Lung (tissue), 12 donors: ENCODE data around the gene NDUFA3. TPM values are rescaled to one million over a fixed set of nuclear protein-coding genes. Genes with fewer than 3 reads are reported as not detected.

Experiments
- ATAC-seq: fragments of 200-7000 bp; cut with Tn5 transposase; one replicate; pipeline ENCODE4 v1.9.1; 2020; ENCODE audit warnings: moderate number of reproducible peaks; ENCODE audit not compliant: insufficient read depth, low FRiP score
- DNase-seq, 3 donors: peaks; one replicate each; pipeline ENCODE4 v3.0.0-alpha.2; 2013 to 2017
- H3K27ac ChIP-seq, 2 donors: one replicate each; pipeline ENCODE4 v1.5.1; 2013; ENCODE audit warnings: mild to moderate bottlenecking in 2 of 2, moderate library complexity in 2 of 2, control low read depth in 1 of 2, inconsistent platforms in 1 of 2, low read depth in 1 of 2, low read length in 1 of 2
- H3K27me3 ChIP-seq, 3 donors: one replicate each; pipeline ENCODE4 v1.5.1; 2013; ENCODE audit warnings: low read length in 2 of 3; ENCODE audit not compliant: control insufficient read depth in 3 of 3, insufficient read depth in 3 of 3
- H3K36me3 ChIP-seq, 4 donors: one replicate each; pipeline ENCODE4 v1.5.1; 2013; ENCODE audit warnings: low read length in 4 of 4, mild to moderate bottlenecking in 1 of 4, moderate library complexity in 1 of 4; ENCODE audit not compliant: control insufficient read depth in 4 of 4, insufficient read depth in 4 of 4
- H3K4me1 ChIP-seq, 5 donors: one replicate each; pipeline ENCODE4 v1.5.1; 2013; ENCODE audit warnings: low read length in 5 of 5, mild to moderate bottlenecking in 2 of 5, moderate library complexity in 1 of 5; ENCODE audit not compliant: control insufficient read depth in 5 of 5, insufficient read depth in 5 of 5
- H3K4me3 ChIP-seq: one replicate; pipeline ENCODE4 v1.5.1; 2013; ENCODE audit warnings: mild to moderate bottlenecking, control low read depth, moderate library complexity
- H3K9ac ChIP-seq, 2 donors: one replicate each; pipeline ENCODE4 v1.5.1; 2013; ENCODE audit warnings: low read length in 2 of 2, control low read depth in 1 of 2; ENCODE audit not compliant: insufficient read depth in 1 of 2
- H3K9me3 ChIP-seq, 4 donors: one replicate each; pipeline ENCODE4 v1.5.1; 2013; ENCODE audit warnings: low read length in 3 of 4, mild to moderate bottlenecking in 1 of 4, moderate library complexity in 1 of 4; ENCODE audit not compliant: control insufficient read depth in 4 of 4, insufficient read depth in 3 of 4
- WGBS, 2 donors: extraction: QIAGEN DNeasy Blood & Tissue Kit; methylation state at CpG; one replicate each; pipeline ENCODE4 v1.1.7; 2013; 5-methylcytosine and 5-hydroxymethylcytosine counted together
- polyA plus RNA-seq, 2 donors: library from polyadenylated mRNA; stranded (reverse); fragments of 200-250 nt; gene quantifications; one replicate each; pipeline ENCODE4 v1.2.1, GENCODE V29; 2013
- total RNA-seq, 2 donors: library from RNA; depleted of rRNA in 1 of 2; stranded (reverse); fragments of >200 nt in 1 of 2; gene quantifications; one replicate each; pipeline ENCODE4 v1.2.1, GENCODE V29; 2014 to 2021
- TF ChIP-seq, protein P1 (sequence below): IDR thresholded peaks from 2 replicates; pipeline ENCODE4 v1.5.1; 2012; ENCODE audit warnings: mild to moderate bottlenecking; ENCODE audit errors: control extremely low read depth, extremely low read depth
- donor health status: control.
- donor health status: control.
- donor health status: Bipolar disorder and iron deficiency.
- donor health status: healthy.
- donor health status: DM: yes; HTN: yes; CAD: no.

NDUFA3 gene
- total and polyA plus RNA-seq, 4 donors, result 12.8 to 548 (median 116) TPM

DNA sequence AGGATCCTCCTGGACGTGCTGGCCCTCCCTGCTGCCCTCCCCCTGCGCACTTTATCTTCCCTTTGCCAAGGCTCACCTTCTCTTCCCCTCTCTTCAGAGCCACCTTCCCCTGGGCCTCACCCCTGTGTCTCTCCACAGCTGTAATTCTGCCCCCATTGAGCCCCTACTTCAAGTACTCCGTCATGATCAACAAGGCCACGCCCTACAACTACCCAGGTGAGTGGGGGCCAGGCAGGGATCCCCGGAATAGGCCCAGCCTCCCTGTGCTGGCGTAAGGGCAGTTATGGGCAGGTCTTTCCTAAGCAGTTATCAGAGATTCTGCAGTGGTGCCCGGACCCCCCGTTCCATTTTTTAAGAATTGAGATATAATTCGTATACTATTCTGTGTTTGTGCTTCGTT is 3.1 kb downstream of the NDUFA3 start:
- DNase-seq (no peak), ATAC-seq (no peak)
- no peak overlapping the region for H3K9ac ChIP-seq
- peaks cover 0 to 6% (median 0%) of the 10 kb centered on the region in 5 donors for H3K4me1 ChIP-seq
- H3K9me3 ChIP-seq, result no peaks in the 10 kb centered on the region
- peaks cover 8 to 43% (median 12%) of the 10 kb centered on the region in 4 donors for H3K36me3 ChIP-seq
- H3K4me3 ChIP-seq, result no peak overlapping the region
- TF ChIP-seq, protein P1, sequence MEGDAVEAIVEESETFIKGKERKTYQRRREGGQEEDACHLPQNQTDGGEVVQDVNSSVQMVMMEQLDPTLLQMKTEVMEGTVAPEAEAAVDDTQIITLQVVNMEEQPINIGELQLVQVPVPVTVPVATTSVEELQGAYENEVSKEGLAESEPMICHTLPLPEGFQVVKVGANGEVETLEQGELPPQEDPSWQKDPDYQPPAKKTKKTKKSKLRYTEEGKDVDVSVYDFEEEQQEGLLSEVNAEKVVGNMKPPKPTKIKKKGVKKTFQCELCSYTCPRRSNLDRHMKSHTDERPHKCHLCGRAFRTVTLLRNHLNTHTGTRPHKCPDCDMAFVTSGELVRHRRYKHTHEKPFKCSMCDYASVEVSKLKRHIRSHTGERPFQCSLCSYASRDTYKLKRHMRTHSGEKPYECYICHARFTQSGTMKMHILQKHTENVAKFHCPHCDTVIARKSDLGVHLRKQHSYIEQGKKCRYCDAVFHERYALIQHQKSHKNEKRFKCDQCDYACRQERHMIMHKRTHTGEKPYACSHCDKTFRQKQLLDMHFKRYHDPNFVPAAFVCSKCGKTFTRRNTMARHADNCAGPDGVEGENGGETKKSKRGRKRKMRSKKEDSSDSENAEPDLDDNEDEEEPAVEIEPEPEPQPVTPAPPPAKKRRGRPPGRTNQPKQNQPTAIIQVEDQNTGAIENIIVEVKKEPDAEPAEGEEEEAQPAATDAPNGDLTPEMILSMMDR, result no peak
- no peaks in the 10 kb centered on the region for H3K27me3 ChIP-seq
- no peak overlapping the region for H3K27ac ChIP-seq
- WGBS, 2 donors, result 86 to 92% methylated on average over 10 of the region's 10 CpGs

DNA sequence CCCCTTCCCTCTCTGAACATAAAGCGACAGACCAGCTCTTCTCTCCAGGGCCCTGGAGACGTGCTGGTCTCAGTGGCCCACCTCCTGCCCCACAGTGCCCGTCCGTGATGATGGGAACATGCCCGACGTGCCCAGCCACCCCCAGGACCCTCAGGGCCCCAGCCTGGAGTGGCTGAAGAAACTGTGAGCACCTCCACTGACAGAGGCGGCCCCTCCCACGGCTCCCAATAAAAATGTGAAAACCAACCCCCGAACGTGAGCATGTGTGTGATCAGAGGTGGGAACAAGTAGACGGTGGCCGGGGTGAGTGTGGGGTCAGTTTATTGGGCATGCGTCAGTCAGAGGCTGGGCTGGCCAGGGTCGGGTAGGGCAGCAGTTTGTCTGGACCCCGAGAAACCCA is 4.1 kb downstream of the NDUFA3 start:
- no peak overlapping the region for H3K27ac ChIP-seq
- H3K4me1 ChIP-seq, result peaks cover 0 to 6% (median 0%) of the 10 kb centered on the region in 5 donors
- H3K4me3 ChIP-seq, result no peak overlapping the region
- peaks cover 8 to 47% (median 14%) of the 10 kb centered on the region in 4 donors for H3K36me3 ChIP-seq
- 89 to 91% methylated on average over 15 of the region's 15 CpGs for WGBS, 2 donors
- no peaks in the 10 kb centered on the region for H3K27me3 ChIP-seq
- no peaks in the 10 kb centered on the region for H3K9me3 ChIP-seq
- ATAC-seq (no peak), DNase-seq (no peak)
- TF ChIP-seq, protein P1, result no peak
- no peak overlapping the region for H3K9ac ChIP-seq

GRCh38 chr19:54107876-54108490 is 5.3 kb downstream of the NDUFA3 start:
- ATAC-seq, result no peak
- 85 to 87% methylated on average over 21 of the region's 21 CpGs for WGBS, 2 donors
- no peaks in the 10 kb centered on the region for H3K27me3 ChIP-seq
- H3K9ac ChIP-seq, result no peak overlapping the region
- TF ChIP-seq, protein P1, result no peak
- peaks cover 8 to 49% (median 14%) of the 10 kb centered on the region in 4 donors for H3K36me3 ChIP-seq
- no peak overlapping the region for H3K4me3 ChIP-seq
- no peak for DNase-seq
- no peaks in the 10 kb centered on the region for H3K9me3 ChIP-seq
- no peak overlapping the region for H3K27ac ChIP-seq
- H3K4me1 ChIP-seq, result peaks cover 0 to 6% (median 0%) of the 10 kb centered on the region in 5 donors

DNA sequence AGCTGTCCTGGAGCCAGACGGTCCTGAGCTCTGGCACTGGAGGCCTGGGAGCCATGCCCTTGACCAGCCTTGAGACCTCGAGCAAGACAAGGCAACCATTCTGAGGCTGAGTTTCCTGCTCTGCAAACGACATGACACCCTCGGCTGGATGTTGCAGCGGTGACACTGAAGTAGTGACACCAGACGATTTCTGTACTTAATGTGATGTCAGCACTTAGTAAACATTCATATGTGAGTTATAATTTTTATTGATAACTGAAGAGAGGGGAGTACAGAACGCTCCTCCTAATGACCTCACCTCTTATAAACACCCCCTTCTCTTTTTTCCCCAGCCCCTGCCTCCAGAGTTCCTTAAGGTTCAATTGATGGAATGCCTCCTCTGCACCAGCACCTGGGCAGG is 5.8 kb downstream of the NDUFA3 start:
- peaks cover 8 to 49% (median 14%) of the 10 kb centered on the region in 4 donors for H3K36me3 ChIP-seq
- 82 to 84% methylated on average over 7 of the region's 7 CpGs for WGBS, 2 donors

More for the DNA sequence above, 5.8 kb downstream of the NDUFA3 start:
- Histone ChIP-seq H3K9me3 (no peaks in the 10 kb centered on the region), H3K27ac (no peak overlapping the region), H3K27me3 (no peaks in the 10 kb centered on the region), H3K4me3 (no peak overlapping the region), H3K4me1 (peaks cover 0 to 2% (median 0%) of the 10 kb centered on the region in 5 donors), H3K9ac (no peak overlapping the region)
- ATAC-seq (no peak), DNase-seq (no peak)
- TF ChIP-seq, protein P1, result no peak
